HepG2 (cell line): ENCODE results near the gene TLE1. TPM values are rescaled to one million over a fixed set of nuclear protein-coding genes. Genes with fewer than 3 reads are reported as not detected.
A peak's percentile ranks its signal among the peaks of the same experiment; 100 is the strongest.

Experiments
- EP300 ChIP-seq, 3 experiments: sonication (generic) in 1 of 3; formaldehyde crosslinking in 1 of 3; IDR thresholded peaks; 2 replicates each; pipeline versions ENCODE4 v1.5.1 to v1.6.1; 2011 to 2020; ENCODE audit warnings: low read depth in 2 of 3, low read length in 2 of 3, borderline replicate concordance in 1 of 3, improper control_type of control experiment in 1 of 3, mild to moderate bottlenecking in 1 of 3, missing genetic modification reagents in 1 of 3, moderate library complexity in 1 of 3
- GATAD2A ChIP-seq: IDR thresholded peaks from 2 replicates; pipeline ENCODE4 v1.6.1; 2016
- HNRNPH1 ChIP-seq: fragments of 200-400 bp; formaldehyde crosslinking; optimal IDR thresholded peaks from 2 replicates; pipeline ENCODE3; 2017; ENCODE audit warnings: mild to moderate bottlenecking, low read depth, low read length
- KLF13 ChIP-seq: sonication (generic); formaldehyde crosslinking; IDR thresholded peaks from 2 replicates; pipeline ENCODE4 v1.4.0; 2020; ENCODE audit warnings: mild to moderate bottlenecking, missing genetic modification reagents
- NFYC ChIP-seq: IDR thresholded peaks from 2 replicates; pipeline ENCODE4 v1.6.1; 2016; ENCODE audit warnings: missing genetic modification reagents, missing compliant biosample characterization
- SIX4 ChIP-seq: sonication (generic); formaldehyde crosslinking; IDR thresholded peaks from 2 replicates; pipeline ENCODE4 v1.4.0; 2020; ENCODE audit warnings: missing genetic modification reagents
- SMC3 ChIP-seq: IDR thresholded peaks from 2 replicates; pipeline ENCODE4 v1.6.1; 2011; ENCODE audit warnings: low read length, improper control_type of control experiment
- SNAI1 ChIP-seq: sonication (generic); formaldehyde crosslinking; IDR thresholded peaks from 2 replicates; pipeline ENCODE4 v1.5.0; 2020; ENCODE audit warnings: mild to moderate bottlenecking, missing genetic modification reagents, borderline replicate concordance
- ZBTB3 ChIP-seq: sonication (generic); formaldehyde crosslinking; IDR thresholded peaks from 2 replicates; pipeline ENCODE4 v1.4.0; 2020; ENCODE audit warnings: low read depth, mild to moderate bottlenecking, moderate library complexity, missing genetic modification reagents, borderline replicate concordance
- ZNF12 ChIP-seq: sonication (generic); formaldehyde crosslinking; IDR thresholded peaks from 2 replicates; pipeline ENCODE4 v1.5.0; 2020; ENCODE audit warnings: missing genetic modification reagents
- ZNF644 ChIP-seq: IDR thresholded peaks from 2 replicates; pipeline ENCODE4 v1.6.1; 2016; ENCODE audit warnings: low read depth
- ZNF891 ChIP-seq: sonication (generic); formaldehyde crosslinking; IDR thresholded peaks from 2 replicates; pipeline ENCODE4 v1.5.0; 2020; ENCODE audit warnings: mild to moderate bottlenecking, missing genetic modification reagents
- polyA plus RNA-seq, 8 experiments: library from polyadenylated mRNA; depleted of rRNA in 3 of 8; stranded (reverse) in 7 of 8; unstranded in 1 of 8; fragments of >200 nt; fragmentation: Illumina TruSeq in 4 of 8; extraction: Trizol in 4 of 8; gene quantifications; 2 replicates each; pipeline versions ENCODE4 v1.2.1 to v1.2.3, GENCODE V29; 2011 to 2016; ENCODE audit warnings: low read depth in 4 of 8, missing spikeins in 1 of 8, mixed read lengths in 1 of 8; ENCODE audit not compliant: insufficient read depth in 1 of 8
- total RNA-seq, 5 experiments: library from RNA; depleted of rRNA; stranded (reverse); fragments of >200 nt; fragmentation: Illumina TruSeq; extraction: Trizol; gene quantifications; 2 replicates each; pipeline ENCODE4 v1.2.3, GENCODE V29; 2016; ENCODE audit warnings: low read depth in 1 of 5
- TF ChIP-seq, protein P1 (sequence below), 2 experiments: fragments of 450-650 bp in 1 of 2; sonication (generic) in 1 of 2; formaldehyde crosslinking in 1 of 2; IDR thresholded peaks; 2 replicates each; pipeline versions ENCODE4 v1.6.1 to v1.8.0; 2016 to 2022; ENCODE audit warnings: antibody characterized with exemption in 1 of 2, mild to moderate bottlenecking in 1 of 2, missing genetic modification reagents in 1 of 2
- TF ChIP-seq, protein P2 (sequence below): sonication (generic); formaldehyde crosslinking; IDR thresholded peaks from 2 replicates; pipeline ENCODE4 v1.4.0; 2020; ENCODE audit warnings: low read depth, mild to moderate bottlenecking, missing genetic modification reagents
- TF ChIP-seq, protein P3 (sequence below): sonication (generic); formaldehyde crosslinking; conservative IDR thresholded peaks from 2 replicates; pipeline ENCODE4 v1.4.0; 2020; ENCODE audit warnings: missing genetic modification reagents

TLE1 gene
- total and polyA plus RNA-seq, 2 of the 13 experiments (the other 11 are each of a cell fraction or from before 2014, with no cell fraction given): 35.9 to 109 TPM

DNA sequence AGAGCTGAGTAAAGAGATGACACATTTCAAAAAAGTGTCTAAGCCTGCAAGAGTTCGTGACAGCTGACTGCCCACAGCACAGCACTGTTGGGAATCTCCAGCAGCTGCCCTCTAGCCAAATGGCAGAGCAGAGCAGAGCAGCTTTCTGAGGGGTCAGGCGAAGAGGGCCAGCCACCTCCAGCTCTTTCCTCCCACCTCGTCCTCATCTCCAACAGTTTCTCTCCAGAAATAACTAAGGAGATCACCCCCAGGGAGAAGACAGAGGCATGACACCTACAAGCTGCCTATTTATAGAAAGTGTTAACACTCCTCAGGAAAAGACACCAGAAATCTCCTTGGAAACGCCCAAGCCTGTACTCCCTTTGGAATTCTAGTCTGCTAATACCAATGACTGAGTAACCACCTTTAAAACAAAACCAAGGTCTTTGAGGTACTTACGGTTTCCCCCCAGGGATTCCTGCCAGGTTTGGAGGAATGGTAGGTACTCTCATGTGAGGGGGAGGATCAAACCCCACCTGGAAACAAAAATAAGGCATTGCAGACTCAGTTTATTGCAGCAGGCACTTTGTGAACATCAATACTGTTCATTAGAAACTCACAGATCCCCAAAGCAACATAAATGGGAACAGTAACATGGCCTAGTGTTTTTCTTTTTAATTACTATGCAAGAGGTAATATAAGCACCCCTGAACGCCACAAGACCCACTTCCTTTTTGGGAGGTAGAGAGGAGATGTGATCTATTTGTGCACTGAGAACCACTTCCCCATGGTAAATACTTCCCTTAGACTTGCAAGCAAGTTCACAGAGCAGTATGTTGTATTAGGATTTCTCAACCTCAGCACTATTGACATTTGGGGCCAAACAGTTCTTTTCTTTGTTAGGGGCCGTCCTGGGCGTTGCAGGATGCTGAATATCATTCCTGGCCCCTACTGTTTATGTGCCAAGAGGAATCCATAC lies 79.3 kb downstream of the TLE1 start (continued):
- TF ChIP-seq, protein P1, sequence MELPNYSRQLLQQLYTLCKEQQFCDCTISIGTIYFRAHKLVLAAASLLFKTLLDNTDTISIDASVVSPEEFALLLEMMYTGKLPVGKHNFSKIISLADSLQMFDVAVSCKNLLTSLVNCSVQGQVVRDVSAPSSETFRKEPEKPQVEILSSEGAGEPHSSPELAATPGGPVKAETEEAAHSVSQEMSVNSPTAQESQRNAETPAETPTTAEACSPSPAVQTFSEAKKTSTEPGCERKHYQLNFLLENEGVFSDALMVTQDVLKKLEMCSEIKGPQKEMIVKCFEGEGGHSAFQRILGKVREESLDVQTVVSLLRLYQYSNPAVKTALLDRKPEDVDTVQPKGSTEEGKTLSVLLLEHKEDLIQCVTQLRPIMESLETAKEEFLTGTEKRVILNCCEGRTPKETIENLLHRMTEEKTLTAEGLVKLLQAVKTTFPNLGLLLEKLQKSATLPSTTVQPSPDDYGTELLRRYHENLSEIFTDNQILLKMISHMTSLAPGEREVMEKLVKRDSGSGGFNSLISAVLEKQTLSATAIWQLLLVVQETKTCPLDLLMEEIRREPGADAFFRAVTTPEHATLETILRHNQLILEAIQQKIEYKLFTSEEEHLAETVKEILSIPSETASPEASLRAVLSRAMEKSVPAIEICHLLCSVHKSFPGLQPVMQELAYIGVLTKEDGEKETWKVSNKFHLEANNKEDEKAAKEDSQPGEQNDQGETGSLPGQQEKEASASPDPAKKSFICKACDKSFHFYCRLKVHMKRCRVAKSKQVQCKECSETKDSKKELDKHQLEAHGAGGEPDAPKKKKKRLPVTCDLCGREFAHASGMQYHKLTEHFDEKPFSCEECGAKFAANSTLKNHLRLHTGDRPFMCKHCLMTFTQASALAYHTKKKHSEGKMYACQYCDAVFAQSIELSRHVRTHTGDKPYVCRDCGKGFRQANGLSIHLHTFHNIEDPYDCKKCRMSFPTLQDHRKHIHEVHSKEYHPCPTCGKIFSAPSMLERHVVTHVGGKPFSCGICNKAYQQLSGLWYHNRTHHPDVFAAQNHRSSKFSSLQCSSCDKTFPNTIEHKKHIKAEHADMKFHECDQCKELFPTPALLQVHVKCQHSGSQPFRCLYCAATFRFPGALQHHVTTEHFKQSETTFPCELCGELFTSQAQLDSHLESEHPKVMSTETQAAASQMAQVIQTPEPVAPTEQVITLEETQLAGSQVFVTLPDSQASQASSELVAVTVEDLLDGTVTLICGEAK (IDR thresholded peaks at IDR 0.05): no peak
- TF ChIP-seq, protein P1 (CRISPR knock-in tag; IDR thresholded peaks at IDR 0.05): no peak; the same call in 1 of the 2 replicates
- TF ChIP-seq KLF13 (CRISPR knock-in tag) (no peak), ZNF891 (no peak), EP300 (IDR thresholded peaks at IDR 0.05; ENCODE audit: low read depth in 2 of 2, low read length in 2 of 2) (peak in 1 of 2 experiments; percentile 96; a peak in 2 of 4 replicates), EP300 (CRISPR knock-in tag; IDR thresholded peaks at IDR 0.05; ENCODE audit: borderline replicate concordance) (peak; percentile 88; the same call in 1 of the 2 replicates), HNRNPH1 (no peak), NFYC (peak; percentile 15; the same call in 1 of the 2 replicates), SNAI1 (CRISPR knock-in tag) (0 out of 2 replicates have a peak, but pooled peaks have one; percentile 21), ZNF644 (peak; percentile 56; the same call in 1 of the 2 replicates), ZNF12 (peak; percentile 68; the same call in 1 of the 2 replicates), GATAD2A (CRISPR knock-in tag) (peak; percentile 95), ZBTB3 (CRISPR knock-in tag) (no peak), SMC3 (0 out of 2 replicates have a peak, but pooled peaks have one; percentile 11), SIX4 (CRISPR knock-in tag) (peak; percentile 76; the same call in 1 of the 2 replicates)
- TF ChIP-seq, protein P2, sequence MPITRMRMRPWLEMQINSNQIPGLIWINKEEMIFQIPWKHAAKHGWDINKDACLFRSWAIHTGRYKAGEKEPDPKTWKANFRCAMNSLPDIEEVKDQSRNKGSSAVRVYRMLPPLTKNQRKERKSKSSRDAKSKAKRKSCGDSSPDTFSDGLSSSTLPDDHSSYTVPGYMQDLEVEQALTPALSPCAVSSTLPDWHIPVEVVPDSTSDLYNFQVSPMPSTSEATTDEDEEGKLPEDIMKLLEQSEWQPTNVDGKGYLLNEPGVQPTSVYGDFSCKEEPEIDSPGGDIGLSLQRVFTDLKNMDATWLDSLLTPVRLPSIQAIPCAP: no peak
- TF ChIP-seq, protein P3, sequence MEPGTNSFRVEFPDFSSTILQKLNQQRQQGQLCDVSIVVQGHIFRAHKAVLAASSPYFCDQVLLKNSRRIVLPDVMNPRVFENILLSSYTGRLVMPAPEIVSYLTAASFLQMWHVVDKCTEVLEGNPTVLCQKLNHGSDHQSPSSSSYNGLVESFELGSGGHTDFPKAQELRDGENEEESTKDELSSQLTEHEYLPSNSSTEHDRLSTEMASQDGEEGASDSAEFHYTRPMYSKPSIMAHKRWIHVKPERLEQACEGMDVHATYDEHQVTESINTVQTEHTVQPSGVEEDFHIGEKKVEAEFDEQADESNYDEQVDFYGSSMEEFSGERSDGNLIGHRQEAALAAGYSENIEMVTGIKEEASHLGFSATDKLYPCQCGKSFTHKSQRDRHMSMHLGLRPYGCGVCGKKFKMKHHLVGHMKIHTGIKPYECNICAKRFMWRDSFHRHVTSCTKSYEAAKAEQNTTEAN (CRISPR knock-in tag): peak; percentile 54; the same call in 1 of the 2 replicates
